Dendritic cell treated with granulocyte-macrophage colony-stimulating factor and Interleukin-4, amounts not matched to agents 40 ng/mL and 50 ng/mL, for 4 days (primary cell): ENCODE measurements around the gene CHP2.
"Not testable (repeated sequence)": the region's sequence is repeated elsewhere in the genome, so short reads cannot be mapped to it uniquely, and the experiment has no call there.

ENCODE experiments used
- H3K27ac Mint-ChIP-seq: one replicate; pipeline ENCODE4 v1.8.0; 2022; ENCODE audit warnings: mild to moderate bottlenecking, mixed read lengths
- H3K27me3 Mint-ChIP-seq: one replicate; pipeline ENCODE4 v1.8.0; 2022; ENCODE audit warnings: mild to moderate bottlenecking, mixed read lengths
- H3K36me3 Mint-ChIP-seq: one replicate; pipeline ENCODE4 v1.8.0; 2022; ENCODE audit warnings: low read depth, mixed read lengths
- H3K4me1 Mint-ChIP-seq: one replicate; pipeline ENCODE4 v1.8.0; 2022; ENCODE audit warnings: low read depth, mixed read lengths
- H3K4me3 Mint-ChIP-seq: one replicate; pipeline ENCODE4 v1.8.0; 2022; ENCODE audit warnings: mild to moderate bottlenecking, moderate library complexity, mixed read lengths
- H3K9me3 Mint-ChIP-seq: one replicate; pipeline ENCODE4 v1.8.0; 2022; ENCODE audit warnings: mixed read lengths
- intact Hi-C: fragments of 100-400 bp; cut with micrococcal nuclease; formaldehyde crosslinking; loops from one replicate; pipeline ENCODE4 v1.15.0; 2022

The CHP2 gene

GRCh38 chr16:23754594-23755483, at the start of gene CHP2:
Gene CHP2, plus strand, starts transcription at chr16:23755026. Its CDS starts 24 bp downstream, at chr16:23755050.
- intact Hi-C loops, result no loop called here
- peaks cover 71% of the 10 kb centered on the region for H3K27me3 Mint-ChIP-seq
- H3K4me3 Mint-ChIP-seq, result peak within 1 kb of the TSS; percentile 42
- no peaks in the 10 kb centered on the region for H3K4me1 Mint-ChIP-seq
- no peaks in the 10 kb centered on the region for H3K9me3 Mint-ChIP-seq
- H3K36me3 Mint-ChIP-seq, result no peaks in the 10 kb centered on the region
- H3K27ac Mint-ChIP-seq, result no peak within 1 kb of the TSS

DNA sequence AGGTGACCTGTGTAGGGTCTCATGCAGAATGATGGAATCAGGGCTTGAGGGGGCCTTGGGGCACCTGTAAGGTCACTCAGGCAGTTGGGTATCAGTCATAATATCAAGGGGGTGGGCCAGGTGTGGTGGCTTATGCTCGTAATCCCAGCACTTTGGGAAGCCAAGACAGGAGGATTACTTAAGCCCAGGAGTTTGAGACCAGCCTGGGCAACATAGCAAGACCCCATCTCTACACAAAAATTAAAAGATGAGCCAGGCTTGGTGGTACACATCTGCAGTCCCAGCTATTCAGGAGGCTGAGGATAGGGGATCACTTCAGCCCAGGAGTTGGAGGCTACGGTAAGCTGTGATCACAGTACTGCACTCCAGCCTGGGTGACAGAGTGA, 49.3 kb upstream of the CHP2 start:
- peaks cover 20% of the 10 kb centered on the region for H3K27me3 Mint-ChIP-seq
- intact Hi-C loops, result no loop called here
- H3K36me3 Mint-ChIP-seq, result no peaks in the 10 kb centered on the region
- no peak overlapping the region for H3K4me3 Mint-ChIP-seq
- H3K9me3 Mint-ChIP-seq, result peaks cover 26% of the 10 kb centered on the region
- H3K27ac Mint-ChIP-seq, result no peak overlapping the region
- H3K4me1 Mint-ChIP-seq, result no peaks in the 10 kb centered on the region

DNA sequence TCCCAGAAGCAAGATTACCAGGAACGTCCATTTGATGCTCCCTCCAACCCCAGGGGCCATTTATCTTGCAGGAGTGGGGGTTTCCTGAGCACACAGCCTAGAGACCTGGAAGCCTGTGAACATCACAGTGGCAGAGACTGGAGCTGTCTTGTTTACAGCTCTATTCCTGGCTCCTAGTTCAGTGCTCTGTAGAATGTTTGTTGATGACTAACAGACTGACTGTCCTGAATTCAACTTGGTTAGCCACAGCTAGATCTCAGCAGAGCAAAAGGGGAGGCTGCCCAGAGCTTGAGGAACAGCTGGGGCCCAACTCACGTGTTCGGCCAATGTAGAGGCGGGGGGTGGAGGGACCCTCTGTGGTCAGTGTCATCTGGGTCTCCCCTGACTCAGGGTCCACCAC, 48.4 kb upstream of the CHP2 start:
- H3K4me3 Mint-ChIP-seq, result no peak overlapping the region
- intact Hi-C loops, result no loop called here
- H3K27ac Mint-ChIP-seq, result no peak overlapping the region
- peaks cover 27% of the 10 kb centered on the region for H3K27me3 Mint-ChIP-seq
- no peaks in the 10 kb centered on the region for H3K36me3 Mint-ChIP-seq
- no peaks in the 10 kb centered on the region for H3K4me1 Mint-ChIP-seq
- H3K9me3 Mint-ChIP-seq, result peaks cover 26% of the 10 kb centered on the region

DNA sequence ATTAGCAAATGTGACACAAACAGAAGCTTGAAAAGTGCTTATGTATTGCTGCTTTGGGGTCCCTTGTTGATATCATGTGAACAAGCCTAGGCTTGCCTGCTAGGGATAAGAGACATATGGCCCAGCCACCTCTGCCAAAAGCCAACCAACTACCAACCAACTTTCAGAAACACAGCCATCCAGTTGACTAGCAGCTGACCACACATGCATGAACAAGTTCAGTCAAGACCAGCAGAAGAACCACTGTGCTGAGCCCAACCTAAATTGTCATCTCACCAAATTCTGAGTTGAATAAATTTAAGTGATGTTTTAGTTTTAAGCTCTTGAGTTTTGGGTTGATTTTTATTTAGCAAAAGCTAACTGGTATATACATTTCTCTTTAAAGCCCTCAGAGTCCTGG, 45.3 kb upstream of the CHP2 start:
- H3K4me1 Mint-ChIP-seq, result no peaks in the 10 kb centered on the region
- H3K36me3 Mint-ChIP-seq, result no peaks in the 10 kb centered on the region
- H3K27ac Mint-ChIP-seq, result no peak overlapping the region
- peaks cover 17% of the 10 kb centered on the region for H3K9me3 Mint-ChIP-seq
- intact Hi-C loops, result no loop called here
- H3K4me3 Mint-ChIP-seq, result no peak overlapping the region
- H3K27me3 Mint-ChIP-seq, result peaks cover 46% of the 10 kb centered on the region

DNA sequence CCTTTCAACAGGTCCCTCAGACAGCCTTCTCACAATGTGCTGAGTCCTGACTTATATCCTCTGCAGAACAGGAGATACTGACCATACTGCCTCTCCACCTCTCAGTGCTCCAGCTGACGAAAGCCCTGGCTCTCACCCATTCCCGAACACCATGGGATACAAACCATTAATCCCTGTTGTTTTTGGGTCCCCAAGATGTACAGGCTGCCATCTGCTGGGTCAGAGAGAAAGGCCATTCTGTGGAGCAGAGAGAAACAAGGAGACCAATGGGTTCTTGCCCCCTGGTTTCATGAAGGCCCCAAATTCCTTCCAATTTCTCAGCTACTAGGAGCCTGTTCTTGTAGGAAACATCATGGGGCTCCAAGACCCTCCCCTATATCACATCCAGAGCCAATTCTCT, 44.8 kb upstream of the CHP2 start:
- no peak overlapping the region for H3K4me3 Mint-ChIP-seq
- H3K27ac Mint-ChIP-seq, result no peak overlapping the region
- H3K36me3 Mint-ChIP-seq, result no peaks in the 10 kb centered on the region
- H3K9me3 Mint-ChIP-seq, result peaks cover 17% of the 10 kb centered on the region
- H3K4me1 Mint-ChIP-seq, result no peaks in the 10 kb centered on the region
- intact Hi-C loops, result no loop called here
- H3K27me3 Mint-ChIP-seq, result peaks cover 49% of the 10 kb centered on the region

DNA sequence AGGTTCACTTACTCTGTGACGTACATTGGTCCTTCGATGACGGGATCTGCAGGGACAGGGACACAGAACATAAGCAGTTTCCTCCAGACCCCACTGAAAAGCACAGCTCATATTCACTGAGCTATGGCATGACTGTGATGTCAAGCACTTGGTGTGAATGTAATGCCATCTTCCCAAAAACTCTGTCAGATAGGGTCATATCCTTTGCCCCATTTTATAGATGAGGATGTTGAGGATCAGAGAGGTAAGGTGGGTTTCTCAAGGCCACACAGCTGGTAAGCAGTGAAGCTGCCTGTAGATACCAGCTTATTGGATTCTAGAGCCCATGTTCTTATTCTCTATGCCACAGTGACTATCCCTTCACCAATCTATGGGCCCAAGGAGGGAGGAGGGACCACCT, 44.3 kb upstream of the CHP2 start:
- peaks cover 50% of the 10 kb centered on the region for H3K27me3 Mint-ChIP-seq
- no peaks in the 10 kb centered on the region for H3K4me1 Mint-ChIP-seq
- intact Hi-C loops, result no loop called here
- H3K27ac Mint-ChIP-seq, result no peak overlapping the region
- peaks cover 17% of the 10 kb centered on the region for H3K9me3 Mint-ChIP-seq
- H3K4me3 Mint-ChIP-seq, result no peak overlapping the region
- no peaks in the 10 kb centered on the region for H3K36me3 Mint-ChIP-seq

DNA sequence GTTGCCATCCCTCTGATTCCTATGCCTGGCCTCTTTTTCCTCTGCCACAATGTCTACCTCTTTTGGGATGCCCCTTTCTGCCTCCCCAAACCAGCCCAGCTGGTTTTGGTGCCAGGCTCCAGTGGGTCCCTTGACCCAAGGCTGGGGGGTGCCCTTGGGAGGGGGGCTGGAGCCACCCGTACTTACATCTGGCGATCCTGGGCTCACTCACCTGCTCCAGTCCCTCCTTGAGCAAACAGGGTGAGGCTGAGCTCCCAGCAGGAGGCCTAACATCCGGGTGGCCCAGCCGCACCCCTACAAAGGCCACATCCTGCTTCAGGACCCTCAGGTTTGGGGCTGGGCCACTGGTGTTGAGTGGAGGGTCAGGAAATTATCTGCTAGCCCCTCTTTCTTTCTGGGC, 43.0 kb upstream of the CHP2 start:
- Mint-ChIP-seq H3K9me3 (peaks cover 17% of the 10 kb centered on the region), H3K4me3 (no peak overlapping the region), H3K4me1 (no peaks in the 10 kb centered on the region), H3K27ac (no peak overlapping the region), H3K36me3 (no peaks in the 10 kb centered on the region), H3K27me3 (peaks cover 50% of the 10 kb centered on the region)
- intact Hi-C loops, result no loop called here

DNA sequence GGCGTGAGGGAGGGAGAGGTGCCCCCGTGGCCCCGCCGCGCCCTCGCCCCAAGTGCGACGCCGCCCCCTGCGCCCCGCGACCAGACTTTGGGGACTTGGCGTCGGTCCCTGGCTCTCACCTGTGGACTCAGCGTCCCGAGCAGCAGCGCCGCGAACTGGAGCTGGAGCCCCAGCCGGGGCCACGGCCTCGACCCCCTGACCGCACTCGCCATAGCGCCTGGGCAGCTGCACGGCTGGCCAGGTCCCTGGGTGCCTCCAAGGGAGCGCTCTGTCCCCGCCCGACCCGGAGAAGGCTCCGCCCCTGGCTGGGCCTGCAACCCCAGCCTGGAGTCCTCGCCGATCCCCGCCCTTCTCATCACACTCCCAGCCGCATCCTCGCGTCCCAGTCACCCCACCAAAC, 41.9 kb upstream of the CHP2 start, which contains the start of gene ERN2:
ERN2 (minus strand) TSS at position 247 of the 400 bp plus-strand sequence; CDS start at position 212, 35 bp downstream.
- H3K4me1 Mint-ChIP-seq, result no peaks in the 10 kb centered on the region
- H3K27me3 Mint-ChIP-seq, result peaks cover 59% of the 10 kb centered on the region
- no peaks in the 10 kb centered on the region for H3K36me3 Mint-ChIP-seq
- H3K9me3 Mint-ChIP-seq, result peaks cover 17% of the 10 kb centered on the region
- H3K27ac Mint-ChIP-seq, result no peak within 1 kb of the TSS
- no peak within 1 kb of the TSS for H3K4me3 Mint-ChIP-seq
- intact Hi-C loops, result no loop called here

DNA sequence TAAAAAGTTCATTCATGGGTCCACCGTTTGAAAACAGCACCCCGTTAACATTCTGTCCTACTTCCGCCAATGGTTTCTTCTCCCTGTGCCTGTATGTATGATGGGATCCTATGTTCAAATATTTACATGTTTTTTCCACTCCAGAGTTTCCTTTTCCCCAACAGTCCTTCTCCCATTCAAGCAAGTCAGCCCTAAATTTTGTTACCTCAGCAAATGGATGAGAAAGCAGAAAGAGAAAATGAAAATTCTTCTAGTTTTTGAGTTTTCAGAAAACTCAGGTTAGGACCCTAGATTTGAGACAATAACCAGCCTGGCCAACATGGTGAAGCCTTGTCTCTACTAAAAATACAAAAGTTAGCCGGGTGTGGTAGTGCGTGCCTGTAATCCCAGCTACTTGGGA, 38.3 kb upstream of the CHP2 start:
- intact Hi-C loops, result no loop called here
- Mint-ChIP-seq H3K4me3 (no peak overlapping the region), H3K27me3 (peaks cover 45% of the 10 kb centered on the region), H3K9me3 (no peaks in the 10 kb centered on the region), H3K27ac (no peak overlapping the region), H3K4me1 (no peaks in the 10 kb centered on the region), H3K36me3 (no peaks in the 10 kb centered on the region)

- H3K4me1 Mint-ChIP-seq, H3K27ac Mint-ChIP-seq, H3K4me3 Mint-ChIP-seq, intact Hi-C loops, H3K27me3 Mint-ChIP-seq, H3K36me3 Mint-ChIP-seq: not testable (repeated sequence)
- peaks cover 14% of the 10 kb centered on the region for H3K9me3 Mint-ChIP-seq
Measured at GRCh38 chr16:23722613-23723240, 32.1 kb upstream of the CHP2 start.

- H3K9me3 Mint-ChIP-seq, result peaks cover 14% of the 10 kb centered on the region
- H3K27me3 Mint-ChIP-seq, result peaks cover 4% of the 10 kb centered on the region
- H3K36me3 Mint-ChIP-seq, result no peaks in the 10 kb centered on the region
- H3K4me3 Mint-ChIP-seq, result no peak overlapping the region
- intact Hi-C loops, result no loop called here
- H3K4me1 Mint-ChIP-seq, result peaks cover 5% of the 10 kb centered on the region
- no peak overlapping the region for H3K27ac Mint-ChIP-seq
Measured at GRCh38 chr16:23724096-23724784, 30.6 kb upstream of the CHP2 start.

DNA sequence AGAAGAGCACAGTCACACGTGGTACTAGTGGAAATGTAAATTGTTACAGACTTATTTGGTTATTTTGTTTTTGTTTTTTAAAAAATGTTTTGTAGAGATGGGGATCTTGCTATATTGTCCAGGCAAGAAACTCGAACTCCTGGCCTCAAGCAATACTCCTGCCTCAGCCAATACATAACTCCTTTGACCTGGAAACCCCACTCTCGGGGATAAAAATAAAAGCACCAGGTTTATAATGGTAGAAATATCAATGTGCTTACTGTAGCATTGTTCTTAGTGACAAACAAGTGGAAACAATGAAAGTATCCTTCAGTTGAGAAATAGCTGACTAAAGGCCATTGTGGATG, 30.1 kb upstream of the CHP2 start:
- no peak overlapping the region for H3K4me3 Mint-ChIP-seq
- H3K27ac Mint-ChIP-seq, result no peak overlapping the region
- peaks cover 14% of the 10 kb centered on the region for H3K9me3 Mint-ChIP-seq
- H3K4me1 Mint-ChIP-seq, result peaks cover 7% of the 10 kb centered on the region
- H3K36me3 Mint-ChIP-seq, result no peaks in the 10 kb centered on the region
- H3K27me3 Mint-ChIP-seq, result peaks cover 5% of the 10 kb centered on the region
- intact Hi-C loops, result no loop called here

- peaks cover 14% of the 10 kb centered on the region for H3K9me3 Mint-ChIP-seq
- H3K36me3 Mint-ChIP-seq, result no peaks in the 10 kb centered on the region
- intact Hi-C loops, result no loop called here
- H3K27ac Mint-ChIP-seq, result no peak overlapping the region
- peaks cover 5% of the 10 kb centered on the region for H3K27me3 Mint-ChIP-seq
- no peak overlapping the region for H3K4me3 Mint-ChIP-seq
- H3K4me1 Mint-ChIP-seq, result peaks cover 11% of the 10 kb centered on the region
Measured at GRCh38 chr16:23726710-23727109, 28.1 kb upstream of the CHP2 start.

DNA sequence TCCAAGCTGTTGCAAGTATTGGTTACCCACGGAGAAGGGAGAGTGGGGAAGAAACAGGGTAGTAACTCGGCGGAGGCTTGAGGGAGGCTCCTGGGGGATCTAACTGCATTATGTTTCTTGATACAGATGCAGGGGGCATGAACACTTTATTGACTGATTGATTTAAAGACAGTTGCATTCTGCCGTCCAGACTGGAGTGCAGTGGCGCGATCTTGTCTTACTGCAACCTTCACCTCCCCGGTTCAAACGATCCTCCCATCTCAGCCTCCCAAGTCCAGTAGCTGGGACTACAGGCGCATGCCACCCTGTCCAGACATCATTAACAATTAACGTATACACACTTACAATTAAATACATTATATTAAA, 26.7 kb upstream of the CHP2 start:
- intact Hi-C loops, result no loop called here
- Mint-ChIP-seq H3K9me3 (peaks cover 4% of the 10 kb centered on the region), H3K4me3 (no peak overlapping the region), H3K27ac (no peak overlapping the region), H3K4me1 (peaks cover 11% of the 10 kb centered on the region), H3K36me3 (no peaks in the 10 kb centered on the region), H3K27me3 (peaks cover 5% of the 10 kb centered on the region)
